Subcutaneous abdominal adipose tissue (tissue), 5 donors: ENCODE results near the gene GRK3.
A peak's percentile ranks its signal among the peaks of the same experiment; 100 is the strongest.
"Not testable (repeated sequence)": the region's sequence is repeated elsewhere in the genome, so short reads cannot be mapped to it uniquely, and the experiment has no call there.

Source experiments
- H3K27ac ChIP-seq: one replicate; pipeline ENCODE4 v1.7.0; 2013; ENCODE audit warnings: low read depth, mild to moderate bottlenecking, inconsistent platforms, low read length, moderate library complexity
- H3K27me3 ChIP-seq, 5 donors: one replicate each; pipeline ENCODE4 v1.7.0; 2013; ENCODE audit warnings: low read length in 5 of 5, inconsistent platforms in 1 of 5; ENCODE audit not compliant: control insufficient read depth in 5 of 5, insufficient read depth in 4 of 5
- H3K36me3 ChIP-seq, 5 donors: one replicate each; pipeline ENCODE4 v1.7.0; 2013; ENCODE audit warnings: low read length in 5 of 5; ENCODE audit not compliant: control insufficient read depth in 5 of 5, insufficient read depth in 5 of 5
- H3K4me1 ChIP-seq, 5 donors: one replicate each; pipeline ENCODE4 v1.7.0; 2013; ENCODE audit warnings: low read length in 5 of 5, mild to moderate bottlenecking in 3 of 5, moderate library complexity in 1 of 5; ENCODE audit not compliant: control insufficient read depth in 5 of 5, insufficient read depth in 5 of 5
- H3K4me3 ChIP-seq, 5 donors: one replicate each; pipeline ENCODE4 v1.7.0; 2013; ENCODE audit warnings: low read length in 5 of 5, low read depth in 1 of 5
- H3K9ac ChIP-seq, 5 donors: one replicate each; pipeline ENCODE4 v1.7.0; 2013; ENCODE audit warnings: low read length in 5 of 5, mild to moderate bottlenecking in 4 of 5, moderate library complexity in 3 of 5
- H3K9me3 ChIP-seq, 5 donors: one replicate each; pipeline ENCODE4 v1.7.0; 2013; ENCODE audit warnings: low read length in 5 of 5; ENCODE audit not compliant: control insufficient read depth in 5 of 5
- donor health status: healthy.
- donor health status: healthy.
- donor health status: healthy.
- donor health status: healthy.
- donor health status: healthy.

Gene GRK3

DNA sequence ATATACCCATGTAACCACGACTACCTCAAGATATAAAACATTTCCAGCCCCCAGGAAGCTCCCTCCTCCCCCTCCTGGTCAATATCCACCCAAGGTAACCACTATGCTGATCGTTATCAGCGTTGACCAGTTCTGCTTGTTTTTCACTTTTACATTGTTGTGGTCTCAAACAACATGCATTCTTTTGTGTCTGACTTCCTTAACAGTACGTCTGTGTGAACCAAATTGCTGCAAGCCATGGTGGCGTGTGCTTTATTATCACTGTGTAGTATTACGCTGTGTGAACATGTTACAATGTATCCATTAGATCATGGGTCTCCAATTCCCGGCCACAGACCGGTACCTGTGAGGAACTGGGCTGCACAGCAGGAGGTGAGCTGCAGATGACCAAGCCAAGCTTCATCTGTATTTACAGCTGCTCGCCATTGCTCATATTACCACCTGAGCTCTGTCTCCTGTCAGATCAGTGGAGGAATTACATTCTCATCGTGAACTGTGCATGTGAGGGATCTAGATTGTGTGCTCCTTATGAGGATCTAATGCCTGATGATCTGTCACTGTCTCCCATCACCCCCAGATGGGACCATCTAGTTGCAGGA is 15.5 kb upstream of the GRK3 start:
- Histone ChIP-seq H3K36me3 (no peaks in the 10 kb centered on the region), H3K9ac (no peak overlapping the region), H3K27ac (no peak overlapping the region), H3K9me3 (peaks cover 0 to 2% (median 0%) of the 10 kb centered on the region in 5 donors), H3K4me1 (peaks cover 3 to 15% (median 11%) of the 10 kb centered on the region in 5 donors), H3K4me3 (no peak overlapping the region), H3K27me3 (no peaks in the 10 kb centered on the region)

DNA sequence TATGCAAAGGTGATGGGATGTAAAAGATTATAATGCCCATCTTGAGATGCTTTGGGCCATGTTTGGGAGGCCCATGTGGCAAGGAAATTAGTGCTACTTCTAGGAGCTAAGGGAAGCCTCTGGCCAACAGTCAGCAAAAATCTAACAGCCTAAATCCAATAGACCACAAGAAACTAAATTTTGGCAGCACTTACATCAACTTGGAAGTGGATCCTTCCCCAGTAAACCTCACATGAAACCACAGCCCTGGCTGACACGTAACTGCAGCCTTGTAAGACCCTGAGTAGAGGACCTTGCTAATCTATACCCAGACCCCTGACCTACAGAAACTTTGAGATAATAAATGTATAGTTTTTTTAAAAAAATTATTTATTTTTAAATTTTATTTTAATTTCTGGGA is 13.1 kb upstream of the GRK3 start:
- no peaks in the 10 kb centered on the region for H3K27me3 ChIP-seq
- no peaks in the 10 kb centered on the region for H3K36me3 ChIP-seq
- H3K27ac ChIP-seq: no peak overlapping the region
- peaks cover 7 to 23% (median 18%) of the 10 kb centered on the region in 5 donors for H3K4me1 ChIP-seq
- H3K9ac ChIP-seq: no peak overlapping the region
- H3K4me3 ChIP-seq: no peak overlapping the region
- peaks cover 0 to 2% (median 0%) of the 10 kb centered on the region in 5 donors for H3K9me3 ChIP-seq

DNA sequence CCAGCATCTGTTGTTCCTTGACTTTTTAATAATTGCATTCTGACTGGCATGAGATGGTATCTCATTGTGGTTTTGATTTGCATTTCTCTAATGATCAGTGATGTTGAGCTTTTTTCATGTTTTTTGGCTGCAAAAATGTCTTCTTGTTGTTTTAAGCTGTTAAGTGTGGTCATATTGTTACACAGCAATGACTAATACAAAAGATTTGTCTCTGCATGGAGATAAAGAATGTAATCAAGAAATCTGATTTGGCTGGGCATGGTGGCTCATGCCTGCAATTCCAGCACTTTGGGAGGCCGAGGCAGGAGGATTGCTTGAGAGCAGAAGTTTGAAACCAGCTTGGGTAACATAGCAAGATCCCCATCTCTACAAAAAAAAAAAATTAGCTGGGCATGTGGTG is 12.1 kb upstream of the GRK3 start:
- H3K27me3 ChIP-seq, H3K9ac ChIP-seq, H3K4me3 ChIP-seq, H3K9me3 ChIP-seq, H3K36me3 ChIP-seq, H3K27ac ChIP-seq: not testable (repeated sequence)
- H3K4me1 ChIP-seq: peaks cover 7 to 23% (median 18%) of the 10 kb centered on the region in 5 donors

DNA sequence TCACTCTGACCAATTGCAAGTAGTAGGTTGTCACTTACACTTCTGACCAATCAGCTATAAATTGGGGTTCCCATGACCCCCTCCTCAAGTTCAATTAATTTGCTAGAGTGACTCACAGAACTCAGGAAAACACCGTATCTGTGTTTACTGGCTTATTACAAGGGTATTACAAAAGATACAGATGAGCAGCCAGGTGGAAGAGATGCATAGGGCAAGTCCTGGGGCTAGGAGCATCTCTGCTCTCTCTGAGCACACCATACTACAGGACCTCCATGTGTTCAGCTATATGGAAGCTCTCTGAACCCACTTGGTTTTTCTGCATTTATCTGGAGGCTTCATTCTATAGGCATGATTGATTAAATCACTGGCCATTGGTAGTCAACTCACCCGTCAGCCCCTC is 11.3 kb upstream of the GRK3 start:
- Histone ChIP-seq H3K36me3 (no peaks in the 10 kb centered on the region), H3K4me3 (no peak overlapping the region), H3K9me3 (peaks cover 0 to 2% (median 0%) of the 10 kb centered on the region in 5 donors), H3K27me3 (no peaks in the 10 kb centered on the region), H3K4me1 (peaks cover 7 to 25% (median 18%) of the 10 kb centered on the region in 5 donors), H3K27ac (no peak overlapping the region), H3K9ac (no peak overlapping the region)

DNA sequence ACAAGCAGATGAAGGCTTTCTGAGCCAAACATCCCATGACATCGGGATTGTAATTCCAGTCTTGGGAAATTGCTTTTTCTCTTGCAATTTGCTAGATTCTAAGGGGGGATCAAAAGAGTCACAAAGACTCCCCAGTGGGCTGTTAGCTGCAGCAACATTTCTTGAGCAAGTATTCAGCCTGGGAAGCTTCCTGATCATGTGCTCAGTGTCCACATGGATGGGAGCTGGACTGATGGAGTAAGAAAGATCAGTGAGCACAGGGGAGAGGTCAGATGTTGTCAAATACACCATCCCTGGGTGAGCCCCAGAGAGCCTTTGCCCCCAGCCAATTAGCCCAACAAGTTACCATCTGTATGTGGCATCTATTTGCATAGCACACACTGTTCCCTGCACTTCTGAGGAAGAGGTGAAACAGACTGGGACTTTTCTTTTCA is 10.2 kb upstream of the GRK3 start:
- H3K9ac ChIP-seq: no peak overlapping the region
- H3K27ac ChIP-seq: peak overlapping the region; percentile 81
- no peaks in the 10 kb centered on the region for H3K36me3 ChIP-seq
- H3K27me3 ChIP-seq: no peaks in the 10 kb centered on the region
- H3K4me1 ChIP-seq: peaks cover 7 to 36% (median 25%) of the 10 kb centered on the region in 5 donors
- H3K4me3 ChIP-seq: no peak overlapping the region
- peaks cover 0 to 2% (median 0%) of the 10 kb centered on the region in 5 donors for H3K9me3 ChIP-seq

DNA sequence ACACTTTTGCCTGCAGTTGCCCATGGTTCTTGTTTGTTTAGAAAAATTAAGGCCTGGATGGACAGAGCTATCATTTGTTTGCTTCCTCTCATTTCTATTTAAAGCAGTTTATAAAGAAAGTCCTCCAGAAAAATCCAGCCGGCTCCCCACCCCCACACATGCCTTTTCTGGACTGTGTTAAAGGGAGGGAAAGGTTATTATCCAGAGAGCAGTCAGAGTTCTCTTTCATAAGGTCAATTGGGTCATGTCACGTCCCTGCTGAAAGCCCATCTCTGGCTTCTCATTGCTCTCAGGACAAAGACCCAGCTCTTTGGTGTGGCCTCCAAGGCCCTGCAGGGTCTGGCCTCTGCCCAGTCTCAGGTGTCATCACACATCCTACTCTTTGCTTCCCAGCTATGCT is 9.8 kb upstream of the GRK3 start:
- H3K27ac ChIP-seq: peak overlapping the region; percentile 81
- no peak overlapping the region for H3K9ac ChIP-seq
- no peaks in the 10 kb centered on the region for H3K36me3 ChIP-seq
- peaks cover 0 to 2% (median 0%) of the 10 kb centered on the region in 5 donors for H3K9me3 ChIP-seq
- H3K4me1 ChIP-seq: peaks cover 7 to 40% (median 29%) of the 10 kb centered on the region in 5 donors
- no peaks in the 10 kb centered on the region for H3K27me3 ChIP-seq
- H3K4me3 ChIP-seq: no peak overlapping the region

DNA sequence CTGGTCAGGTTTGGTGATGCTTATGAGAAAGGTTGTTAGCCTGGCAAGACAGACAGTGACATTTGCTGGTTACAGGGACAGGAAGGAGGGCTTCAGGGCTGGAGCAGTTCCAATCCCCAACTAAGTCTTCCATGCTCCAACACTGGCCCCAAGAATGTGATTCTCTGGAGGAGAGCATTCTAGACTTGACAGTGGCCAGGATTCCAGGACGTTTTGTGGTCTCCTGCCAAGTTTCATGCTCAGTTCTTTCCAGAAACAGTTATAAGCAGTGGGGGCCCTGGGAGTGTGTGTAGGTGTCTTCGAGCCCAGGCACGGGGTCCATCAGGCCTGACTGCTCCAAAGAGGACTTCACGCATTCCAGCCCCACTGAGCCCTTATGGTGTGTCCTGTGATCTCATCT is 8.9 kb upstream of the GRK3 start:
- peaks cover 7 to 41% (median 30%) of the 10 kb centered on the region in 5 donors for H3K4me1 ChIP-seq
- peak overlapping the region; percentile 81 for H3K27ac ChIP-seq
- no peak overlapping the region for H3K4me3 ChIP-seq
- H3K9ac ChIP-seq: no peak overlapping the region
- H3K9me3 ChIP-seq: peaks cover 0 to 2% (median 0%) of the 10 kb centered on the region in 5 donors
- H3K36me3 ChIP-seq: no peaks in the 10 kb centered on the region
- H3K27me3 ChIP-seq: no peaks in the 10 kb centered on the region

DNA sequence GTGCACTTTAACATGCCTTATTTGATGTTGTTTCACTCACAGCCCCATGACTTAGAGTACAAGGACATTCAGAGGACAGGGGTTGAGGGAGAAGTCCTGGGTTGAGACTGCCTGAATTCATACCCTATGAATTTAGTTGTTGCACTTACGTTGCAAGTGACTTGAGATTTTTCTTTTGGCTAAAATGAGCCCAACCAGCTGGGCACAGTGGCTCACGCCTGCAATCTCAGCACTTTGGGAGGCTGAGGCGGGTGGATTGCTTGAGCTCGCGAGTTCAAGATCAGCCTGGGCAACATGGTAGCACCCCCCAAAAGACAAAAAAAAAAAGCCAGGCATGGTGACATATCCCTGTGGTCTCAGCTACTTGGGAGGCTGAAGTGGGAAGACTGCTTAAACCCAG is 7.3 kb upstream of the GRK3 start:
- H3K4me1 ChIP-seq: peaks cover 7 to 47% (median 31%) of the 10 kb centered on the region in 5 donors

DNA sequence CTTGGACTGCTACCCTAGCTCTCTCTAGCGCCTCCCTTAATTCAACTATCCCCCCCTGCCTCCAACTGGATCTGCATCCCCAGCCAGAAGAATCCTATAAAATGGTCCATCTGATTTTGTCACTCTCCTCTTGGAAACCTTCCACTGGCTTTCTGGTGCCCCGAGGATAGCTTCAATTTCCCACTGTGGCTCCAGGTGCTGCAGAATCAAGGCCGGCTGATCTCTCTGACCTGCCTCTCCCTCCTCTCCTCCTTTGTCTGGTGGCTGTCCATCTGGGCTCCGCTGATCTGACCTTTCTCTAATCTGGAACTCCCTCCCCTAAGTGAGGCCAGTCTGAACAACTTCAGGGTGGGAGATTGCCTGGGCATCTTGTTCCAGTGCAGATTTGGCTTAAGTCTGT is 6.1 kb upstream of the GRK3 start:
- Histone ChIP-seq H3K4me1 (peaks cover 7 to 58% (median 42%) of the 10 kb centered on the region in 5 donors), H3K27ac (peak overlapping the region; percentile 42), H3K27me3 (no peaks in the 10 kb centered on the region), H3K4me3 (no peak overlapping the region), H3K9me3 (no peaks in the 10 kb centered on the region), H3K36me3 (no peaks in the 10 kb centered on the region), H3K9ac (no peak overlapping the region)

More for the DNA sequence above, 7.3 kb upstream of the GRK3 start:
- Histone ChIP-seq H3K27ac (no peak overlapping the region), H3K9me3 (no peaks in the 10 kb centered on the region), H3K36me3 (no peaks in the 10 kb centered on the region), H3K9ac (no peak overlapping the region), H3K27me3 (no peaks in the 10 kb centered on the region), H3K4me3 (no peak overlapping the region)

DNA sequence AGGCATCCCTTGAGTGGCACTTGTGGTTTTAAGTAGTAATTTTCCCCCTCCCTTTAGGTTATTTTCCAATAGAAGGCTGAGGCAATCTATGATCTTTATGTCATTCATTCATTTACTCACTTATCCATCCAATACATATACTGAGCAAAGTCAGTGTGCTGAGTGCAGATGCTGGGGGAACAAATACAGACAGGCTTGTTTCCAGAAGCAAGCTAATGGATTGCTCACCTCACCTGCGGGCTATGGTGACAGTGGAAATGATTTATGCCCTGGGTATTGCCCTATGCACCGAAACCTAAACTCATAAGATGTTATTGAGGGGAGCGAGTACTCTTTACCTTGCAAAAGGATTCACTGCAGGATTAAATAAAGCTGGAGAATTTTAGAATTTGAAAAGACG is 4.6 kb upstream of the GRK3 start:
- H3K27ac ChIP-seq, H3K36me3 ChIP-seq: not testable (repeated sequence)

More for the DNA sequence above, 4.6 kb upstream of the GRK3 start:
- H3K9me3 ChIP-seq, H3K27me3 ChIP-seq, H3K4me3 ChIP-seq, H3K9ac ChIP-seq: not testable (repeated sequence)
- peaks cover 6 to 60% (median 45%) of the 10 kb centered on the region in 5 donors for H3K4me1 ChIP-seq
